GM21576 (cell line): Measurements from ENCODE around the gene TNIP1.
A peak's percentile ranks its signal among the peaks of the same experiment; 100 is the strongest.

Experiments
- ATAC-seq: cut with Tn5 transposase; IDR thresholded peaks from one replicate; pipeline ENCODE4 v1.9.1; 2021; ENCODE audit warnings: mild to moderate bottlenecking, moderate library complexity; ENCODE audit not compliant: unreplicated experiment

The TNIP1 gene

GRCh38 chr5:151067632-151068432 lies 13.0 kb downstream of the TNIP1 start:
- no peak for ATAC-seq

GRCh38 chr5:151066920-151067319 lies 13.9 kb downstream of the TNIP1 start:
- no peak for ATAC-seq

GRCh38 chr5:151065609-151066008 lies 15.2 kb downstream of the TNIP1 start:
- no peak for ATAC-seq

- ATAC-seq: no peak
Measured at GRCh38 chr5:151064916-151065499, 15.8 kb downstream of the TNIP1 start.

DNA sequence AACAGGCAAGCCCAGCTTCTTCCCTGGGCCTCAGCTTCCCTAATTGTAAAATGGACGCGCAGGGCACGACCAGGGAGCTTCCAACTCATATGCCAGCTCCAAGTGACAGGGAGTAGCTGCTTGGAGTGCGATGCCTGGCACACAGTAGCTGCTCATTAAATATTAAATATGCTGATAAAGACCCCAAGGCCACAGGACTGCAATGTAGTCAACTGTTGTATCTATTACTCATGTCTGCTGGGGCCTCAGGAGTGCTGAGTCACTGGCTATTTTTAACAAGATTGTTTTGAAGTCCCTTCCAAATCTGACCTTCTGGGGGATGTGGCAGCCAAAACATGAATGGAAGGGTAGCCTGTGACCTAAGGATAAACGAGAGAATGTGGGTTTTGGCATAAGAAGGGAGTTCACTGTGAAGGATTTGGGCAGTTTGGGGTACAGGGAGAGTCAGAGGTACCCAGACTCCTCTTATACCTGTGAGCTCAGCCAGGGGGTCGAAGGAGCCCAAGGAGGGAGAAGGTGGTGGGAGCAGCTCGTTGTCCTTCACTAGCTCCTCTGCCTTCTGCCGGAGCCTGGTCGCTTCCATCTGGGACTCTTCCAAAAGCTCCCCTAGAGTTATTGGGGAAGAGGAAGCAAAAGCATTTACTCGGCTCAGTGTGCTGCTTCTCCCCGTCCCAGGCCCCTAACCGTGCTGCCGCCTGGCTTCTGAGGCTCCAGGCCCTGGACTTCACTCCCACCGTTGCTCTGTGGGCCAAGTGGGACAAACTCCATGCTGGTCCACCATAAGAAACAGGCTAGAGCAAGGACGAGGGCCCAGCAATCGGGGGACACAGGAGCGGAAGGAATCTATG lies 17.5 kb downstream of the TNIP1 start:
- ATAC-seq: no peak

DNA sequence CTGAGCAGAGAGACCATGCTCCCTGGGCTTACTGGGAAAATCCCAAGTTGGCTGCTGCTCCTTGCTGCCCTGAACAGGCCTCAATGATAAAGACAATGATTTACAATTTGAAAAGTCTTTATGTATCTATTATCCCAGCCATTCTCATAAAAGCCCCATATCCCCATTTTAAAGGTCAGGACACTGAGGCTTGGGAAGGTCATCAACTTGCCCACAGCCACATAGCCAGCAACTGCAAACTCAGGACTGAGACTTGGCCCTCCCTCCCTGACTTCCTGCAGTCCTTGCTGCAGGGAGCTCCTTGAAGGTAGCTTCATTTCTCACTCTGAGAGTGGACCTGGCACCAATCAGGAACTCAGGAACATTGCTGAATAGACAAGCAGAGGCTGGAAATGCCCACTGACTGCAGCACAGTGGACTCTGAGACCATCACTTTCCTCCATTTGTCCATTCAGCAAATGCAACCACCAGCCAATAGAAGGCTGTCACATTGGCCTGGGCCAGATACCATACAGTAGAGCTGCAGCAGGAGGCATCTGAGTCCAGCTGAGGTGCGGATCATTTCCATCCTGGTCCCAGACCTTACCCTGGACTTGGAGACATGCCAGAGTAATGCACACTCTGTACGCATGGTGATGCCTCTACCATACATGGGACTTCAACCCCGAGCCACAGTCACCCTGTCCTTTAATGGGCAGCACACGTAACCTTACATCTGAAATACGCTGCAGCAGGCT lies 18.3 kb downstream of the TNIP1 start:
- ATAC-seq: no peak

DNA sequence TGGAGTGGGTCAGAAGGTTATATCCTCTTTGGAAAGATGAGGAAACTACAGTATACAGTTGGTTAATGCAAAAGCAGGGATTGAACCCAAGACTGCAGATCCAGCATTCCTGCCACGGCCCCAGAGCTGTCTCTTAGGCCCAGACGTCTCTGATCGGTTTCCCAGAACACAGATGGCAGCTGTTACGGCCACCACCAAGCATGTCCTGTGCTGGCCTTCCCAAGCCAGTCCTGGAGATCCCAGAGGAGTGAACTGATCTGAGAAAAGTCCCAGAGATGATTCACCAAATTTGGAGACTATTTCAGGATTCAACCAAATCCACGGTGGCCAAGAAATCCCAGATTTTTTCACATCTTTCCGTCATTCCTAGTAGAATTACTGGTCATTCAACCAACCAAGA lies 20.1 kb downstream of the TNIP1 start:
- no peak for ATAC-seq

DNA sequence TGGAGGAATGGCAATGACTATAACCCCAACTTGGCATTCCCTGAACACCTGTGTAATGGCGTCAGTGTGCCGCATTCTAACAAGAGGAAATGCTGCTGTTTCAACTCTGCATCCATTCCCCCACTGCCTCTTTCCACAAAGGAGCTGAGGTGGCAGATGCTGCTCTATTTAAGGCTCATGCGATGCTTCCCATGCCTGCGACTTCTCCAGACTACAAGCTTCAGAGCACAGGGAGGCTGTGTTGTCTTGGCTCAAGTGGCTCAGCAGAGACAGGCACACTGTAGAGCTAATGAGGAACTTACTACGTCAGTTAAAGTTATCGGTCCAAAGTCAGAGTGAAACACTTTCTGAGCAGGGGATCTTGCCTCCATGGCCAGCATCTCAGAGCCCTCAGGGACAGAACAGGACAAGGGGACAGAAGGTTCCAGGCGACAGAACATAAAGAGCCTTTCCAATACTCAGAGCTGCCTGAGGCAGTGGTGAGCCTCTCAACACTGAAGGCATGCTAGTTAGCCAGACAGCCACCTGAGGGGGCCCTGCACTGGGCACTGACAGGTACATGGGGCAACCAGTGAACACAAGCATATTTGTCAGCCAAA lies 21.8 kb downstream of the TNIP1 start:
- ATAC-seq: no peak

- no peak for ATAC-seq
Measured at GRCh38 chr5:151058301-151058700, 22.5 kb downstream of the TNIP1 start.

DNA sequence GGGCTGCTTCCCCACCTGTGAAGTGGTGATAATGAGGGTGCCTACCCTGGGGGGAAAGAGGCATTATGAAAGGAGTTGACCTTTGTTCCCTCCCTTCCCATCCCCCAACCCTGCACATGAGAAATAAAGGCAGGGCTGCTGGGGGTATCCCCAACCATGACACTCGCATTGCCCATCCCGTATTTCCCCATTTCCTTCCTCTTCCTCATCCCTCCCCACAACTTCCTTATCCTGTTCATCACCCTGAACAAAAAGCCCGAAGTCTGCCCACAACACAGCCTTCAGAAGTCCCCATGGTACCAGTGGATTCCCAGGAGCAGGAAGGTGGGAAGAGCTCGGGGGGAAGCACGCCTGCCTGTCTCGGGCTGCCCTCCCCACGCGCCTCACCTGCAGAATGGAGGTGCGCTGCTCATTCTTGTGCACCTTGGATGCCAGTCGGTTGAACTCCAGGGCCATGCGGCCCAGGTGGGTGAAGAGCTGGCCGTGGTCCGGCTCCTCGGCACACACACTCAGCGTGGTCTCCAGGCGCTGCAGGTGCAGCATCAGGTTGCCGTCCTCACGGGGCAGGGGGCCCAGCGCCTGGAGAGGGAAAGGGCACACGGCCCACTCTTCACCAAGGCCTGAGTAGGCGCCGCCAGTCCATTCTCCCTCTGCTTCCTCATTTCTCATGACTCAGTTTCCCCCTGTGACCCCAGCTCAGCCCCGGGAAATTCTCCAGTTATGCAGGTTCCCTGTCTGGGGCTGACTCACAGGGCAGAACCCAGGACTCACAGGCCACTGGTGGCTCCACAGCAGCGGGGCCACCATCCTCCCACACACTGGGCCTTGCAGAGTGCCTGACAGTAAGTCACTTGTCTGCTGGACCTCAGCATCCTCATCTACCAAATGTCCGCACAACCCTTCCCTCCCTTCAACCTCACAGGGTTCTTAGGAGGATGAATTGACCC lies 24.2 kb downstream of the TNIP1 start:
- ATAC-seq: no peak

DNA sequence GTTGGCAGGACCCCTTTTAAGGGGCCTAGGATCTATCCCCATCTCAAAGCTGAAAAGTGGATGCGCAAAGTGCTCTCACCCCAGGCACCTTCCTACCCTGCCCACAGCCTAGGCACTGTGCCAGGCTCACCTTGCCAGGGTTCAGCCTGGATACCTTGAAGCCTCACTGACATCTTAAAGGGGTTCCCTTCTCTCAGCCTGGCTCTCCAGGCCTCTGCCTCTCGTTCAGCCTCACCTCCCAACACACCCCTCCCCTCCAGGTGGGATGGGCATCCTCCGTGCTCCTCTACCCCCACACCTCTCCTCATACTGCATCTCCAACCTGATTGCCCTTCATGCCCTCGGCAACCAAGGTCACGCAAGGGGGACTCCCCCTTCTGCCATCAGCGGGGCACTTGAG lies 25.5 kb downstream of the TNIP1 start:
- ATAC-seq: no peak

DNA sequence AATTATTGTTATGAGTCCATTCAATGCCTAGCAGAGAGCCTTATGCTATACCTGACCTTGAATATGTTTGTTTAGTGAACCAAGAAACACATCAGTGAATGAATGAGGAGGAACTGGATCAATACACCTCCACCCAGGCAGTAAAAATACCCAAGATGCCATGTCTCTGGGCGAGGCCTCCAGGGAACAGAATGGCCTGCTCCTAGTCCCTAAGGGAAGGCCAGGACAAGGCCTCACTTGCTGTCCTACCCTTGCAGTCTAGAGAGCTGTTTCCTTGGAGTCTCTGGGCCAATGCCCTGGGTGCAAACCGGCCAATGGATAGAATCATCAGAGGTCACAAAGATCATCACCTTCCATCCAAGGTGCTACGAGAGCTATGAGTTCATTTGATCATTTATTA lies 26.1 kb downstream of the TNIP1 start:
- no peak for ATAC-seq

DNA sequence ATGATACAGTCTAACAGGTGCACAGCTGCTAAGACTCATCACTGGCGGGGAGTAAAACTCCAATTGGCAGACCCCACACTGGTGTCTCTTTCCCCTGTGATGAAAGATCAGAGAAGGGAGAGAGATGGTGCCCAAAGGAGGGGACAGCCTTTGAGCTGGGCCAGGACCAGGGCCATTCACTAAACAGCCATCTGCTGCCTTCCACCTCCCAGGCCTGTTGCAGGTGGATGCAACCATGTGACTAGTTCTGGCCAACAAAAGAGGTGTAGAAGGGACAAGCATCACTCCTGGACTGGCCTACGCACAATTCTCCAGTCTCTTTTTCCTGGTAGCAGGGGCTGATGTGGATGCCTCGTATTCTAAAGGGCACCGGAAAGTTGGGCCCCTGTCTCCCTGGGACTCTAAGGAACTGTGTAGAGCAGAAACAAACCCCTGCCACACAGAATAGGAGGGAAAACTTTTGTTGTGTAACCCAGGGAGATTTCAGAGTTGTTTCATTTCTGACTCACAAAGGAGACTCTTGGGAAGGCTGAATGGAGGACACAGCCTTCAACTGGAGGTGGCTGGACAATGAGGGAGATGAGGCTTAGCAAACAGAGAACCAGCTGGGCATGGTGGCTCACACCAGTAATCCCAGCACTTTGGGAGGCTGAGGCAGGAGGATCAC lies 26.9 kb downstream of the TNIP1 start:
- ATAC-seq: no peak

DNA sequence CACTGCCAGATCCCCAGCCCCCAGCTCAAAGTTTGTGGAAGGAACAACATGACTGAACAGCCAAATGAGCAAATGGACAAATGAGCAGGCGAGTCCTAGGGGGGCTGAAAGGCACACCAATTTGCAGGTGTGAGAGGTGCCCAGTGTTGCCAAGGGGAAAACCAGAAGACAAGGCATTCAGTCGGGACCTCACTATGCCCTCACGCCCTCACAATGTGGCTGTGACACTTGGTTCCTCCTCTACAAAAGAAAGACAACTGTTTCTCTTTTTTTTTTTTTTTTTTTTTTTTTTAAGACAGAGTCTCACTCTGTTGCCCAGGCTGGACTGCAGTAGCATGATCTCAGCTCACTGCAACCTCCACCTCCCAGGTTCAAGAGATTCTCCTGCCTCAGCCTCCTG lies 28.0 kb downstream of the TNIP1 start:
- ATAC-seq: no peak

DNA sequence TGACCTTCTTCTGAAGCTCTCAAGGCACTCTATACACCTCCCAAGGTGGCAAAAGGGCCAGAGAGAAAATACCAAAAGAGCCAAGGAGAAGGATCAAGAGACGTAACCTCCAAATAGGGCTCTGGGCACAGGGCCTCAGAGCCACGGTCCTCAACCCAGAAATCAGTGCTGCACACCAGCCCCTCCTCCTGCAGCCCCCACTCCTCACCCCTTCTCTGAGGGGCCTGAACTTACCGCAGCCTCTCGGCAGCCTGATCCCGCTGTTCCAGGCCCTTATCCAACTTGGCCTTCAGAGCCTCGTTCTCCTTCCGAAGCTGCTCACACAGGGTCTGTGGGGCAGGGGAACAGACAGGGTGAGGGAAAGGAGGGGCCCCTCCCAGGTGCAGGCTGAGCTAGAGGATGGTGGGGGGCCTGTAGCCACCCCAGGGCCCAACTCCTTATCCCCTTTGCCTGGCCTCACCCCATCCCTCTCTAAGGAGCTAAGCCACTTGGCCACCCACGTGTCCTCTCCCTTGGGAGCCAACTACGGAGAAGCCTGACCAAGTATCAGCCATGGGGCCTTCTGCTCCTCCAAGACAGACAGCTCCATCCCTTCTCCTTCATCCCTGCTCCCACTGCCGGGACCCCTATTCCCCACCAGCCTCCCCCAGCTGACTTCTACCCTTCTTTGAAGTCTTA lies 28.8 kb downstream of the TNIP1 start:
- peak; percentile 5 for ATAC-seq

- peak; percentile 67 for ATAC-seq
Measured at GRCh38 chr5:151051066-151051930, 29.5 kb downstream of the TNIP1 start.

DNA sequence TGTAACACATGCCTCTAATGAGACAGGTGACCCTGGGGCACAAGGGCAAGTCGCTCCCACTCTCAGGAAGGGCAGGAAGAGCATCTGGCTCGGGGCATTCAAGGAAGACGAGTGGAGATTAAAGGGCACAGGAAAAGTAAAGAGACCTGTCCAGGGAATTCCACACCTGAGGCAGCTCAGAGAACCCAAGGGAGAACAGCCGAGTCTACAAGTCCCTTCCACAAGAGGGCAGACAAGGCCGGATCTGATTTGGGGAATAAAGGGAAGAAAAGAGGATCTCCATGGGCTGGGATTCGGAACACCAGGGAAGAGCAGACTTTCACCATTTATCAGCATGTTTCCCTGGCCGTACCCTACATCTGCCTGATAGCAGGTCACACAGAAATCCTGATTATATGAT lies 32.3 kb downstream of the TNIP1 start:
- ATAC-seq: no peak
